Smooth muscle cell (in vitro differentiated cells): ENCODE measurements around the gene COL23A1. TPM values are rescaled to one million over a fixed set of nuclear protein-coding genes. Genes with fewer than 3 reads are reported as not detected.

Experiments used
- DNase-seq: peaks from one replicate; lab custom pipeline; 2025; ENCODE audit not compliant: unreplicated experiment; lab: John Stamatoyannopoulos, UW
- H2AFZ ChIP-seq: fragments of 200-600 bp; sonication (generic); 2 replicates; pipeline ENCODE4 v1.6.0; 2016; ENCODE audit warnings: antibody characterized with exemption, low read depth, mild to moderate bottlenecking
- H3F3A ChIP-seq: fragments of 200-600 bp; sonication (generic); 2 replicates; pipeline ENCODE4 v1.6.0; 2017; ENCODE audit warnings: antibody characterized with exemption, low read depth
- H3K27ac ChIP-seq: fragments of 200-600 bp; sonication (generic); 2 replicates; pipeline ENCODE4 v1.5.1; 2016; ENCODE audit warnings: low read depth, mild to moderate bottlenecking
- H3K27me3 ChIP-seq: fragments of 200-600 bp; sonication (generic); 2 replicates; pipeline ENCODE4 v1.6.1; 2016; ENCODE audit warnings: low read depth, mild to moderate bottlenecking
- H3K36me3 ChIP-seq: fragments of 200-600 bp; sonication (generic); 2 replicates; pipeline ENCODE4 v1.5.1; 2016; ENCODE audit warnings: low read depth
- H3K4me1 ChIP-seq: fragments of 200-600 bp; sonication (generic); 2 replicates; pipeline ENCODE4 v1.5.1; 2016; ENCODE audit warnings: low read depth
- H3K4me2 ChIP-seq: fragments of 200-600 bp; sonication (generic); 2 replicates; pipeline ENCODE4 v1.6.0; 2016; ENCODE audit warnings: mild to moderate bottlenecking
- H3K4me3 ChIP-seq: fragments of 200-600 bp; sonication (generic); 2 replicates; pipeline ENCODE4 v1.5.1; 2016; ENCODE audit warnings: mild to moderate bottlenecking
- H3K79me2 ChIP-seq: fragments of 200-600 bp; sonication (generic); 2 replicates; pipeline ENCODE4 v1.6.0; 2016; ENCODE audit warnings: low read depth, mild to moderate bottlenecking
- H3K9ac ChIP-seq: fragments of 200-600 bp; sonication (generic); 2 replicates; pipeline ENCODE4 v1.6.0; 2016; ENCODE audit warnings: low read depth
- H3K9me3 ChIP-seq: fragments of 200-600 bp; sonication (generic); replicated peaks from 2 replicates; pipeline ENCODE4 v1.5.1; 2016; ENCODE audit warnings: low read depth
- H4K20me1 ChIP-seq: fragments of 200-600 bp; sonication (generic); 2 replicates; pipeline ENCODE4 v1.6.0; 2016; ENCODE audit warnings: low read depth
- CTCF ChIP-seq: fragments of 200-600 bp; sonication (generic); IDR thresholded peaks from 2 replicates; pipeline ENCODE4 v1.5.1; 2017; ENCODE audit warnings: borderline replicate concordance, mild to moderate bottlenecking, antibody characterized with exemption; ENCODE audit not compliant: insufficient read depth, poor library complexity, severe bottlenecking
- WGBS: methylation state at CpG from one replicate; pipeline ENCODE4 v1.1.7; 2016; ENCODE audit warnings: low lambda C conversion rate; 5-methylcytosine and 5-hydroxymethylcytosine counted together
- polyA plus RNA-seq: library from polyadenylated mRNA; unstranded; fragments of >200 nt; fragmentation: Nextera tagmentation; extraction: Ambion mirVana; gene quantifications from 2 replicates; pipeline ENCODE4 v1.2.1, GENCODE V29; 2016
- total RNA-seq: library from RNA; depleted of rRNA; stranded (reverse); fragments of >200 nt; gene quantifications from 2 replicates; pipeline ENCODE4 v1.2.3, GENCODE V29; 2014

Gene COL23A1
- total and polyA plus RNA-seq, 2 experiments from 2014 or later, result 5.3 to 27.4 TPM

GRCh38 chr5:178605788-178606187 is 15.6 kb upstream of the COL23A1 start:
- Histone ChIP-seq H3K27me3 (no peaks in the 10 kb centered on the region), H3K4me2 (no peak overlapping the region), H3K9me3 (no peaks in the 10 kb centered on the region), H3K4me3 (no peak overlapping the region), H3K4me1 (no peaks in the 10 kb centered on the region), H3K36me3 (peaks cover 51% of the 10 kb centered on the region), H3F3A (no peaks in the 10 kb centered on the region), H3K79me2 (peaks cover 9% of the 10 kb centered on the region), H2AFZ (no peak overlapping the region), H3K27ac (no peak overlapping the region), H3K9ac (no peak overlapping the region), H4K20me1 (peaks cover 44% of the 10 kb centered on the region)
- no peak for DNase-seq
- TF ChIP-seq CTCF, result no peak
- 96% methylated on average over 3 of the region's 3 CpGs for WGBS

GRCh38 chr5:178602752-178603151 is 12.6 kb upstream of the COL23A1 start:
- H3K9ac ChIP-seq, result no peak overlapping the region

GRCh38 chr5:178595750-178596149 is 5.6 kb upstream of the COL23A1 start:
- Histone ChIP-seq H3K4me1 (no peaks in the 10 kb centered on the region), H3K27me3 (no peaks in the 10 kb centered on the region), H3K4me2 (no peak overlapping the region), H3F3A (peaks cover 6% of the 10 kb centered on the region), H3K9ac (no peak overlapping the region), H2AFZ (no peak overlapping the region), H4K20me1 (no peaks in the 10 kb centered on the region), H3K4me3 (no peak overlapping the region), H3K36me3 (peaks cover 12% of the 10 kb centered on the region), H3K27ac (no peak overlapping the region), H3K79me2 (no peaks in the 10 kb centered on the region), H3K9me3 (peaks cover 4% of the 10 kb centered on the region)
- DNase-seq, result no peak
- TF ChIP-seq CTCF, result no peak
- 95% methylated on average over 2 of the region's 2 CpGs for WGBS

More at GRCh38 chr5:178602752-178603151, 12.6 kb upstream of the COL23A1 start:
- no peaks in the 10 kb centered on the region for H3K4me1 ChIP-seq
- no peak for TF ChIP-seq CTCF
- 100% methylated on average over 2 of the region's 2 CpGs for WGBS
- H3K79me2 ChIP-seq, result no peaks in the 10 kb centered on the region
- H3K27ac ChIP-seq, result no peak overlapping the region
- no peak overlapping the region for H2AFZ ChIP-seq
- peaks cover 43% of the 10 kb centered on the region for H3K36me3 ChIP-seq
- H3F3A ChIP-seq, result no peaks in the 10 kb centered on the region
- no peak for DNase-seq
- peaks cover 19% of the 10 kb centered on the region for H4K20me1 ChIP-seq
- no peak overlapping the region for H3K4me2 ChIP-seq
- H3K27me3 ChIP-seq, result no peaks in the 10 kb centered on the region
- H3K9me3 ChIP-seq, result no peaks in the 10 kb centered on the region
- no peak overlapping the region for H3K4me3 ChIP-seq

DNA sequence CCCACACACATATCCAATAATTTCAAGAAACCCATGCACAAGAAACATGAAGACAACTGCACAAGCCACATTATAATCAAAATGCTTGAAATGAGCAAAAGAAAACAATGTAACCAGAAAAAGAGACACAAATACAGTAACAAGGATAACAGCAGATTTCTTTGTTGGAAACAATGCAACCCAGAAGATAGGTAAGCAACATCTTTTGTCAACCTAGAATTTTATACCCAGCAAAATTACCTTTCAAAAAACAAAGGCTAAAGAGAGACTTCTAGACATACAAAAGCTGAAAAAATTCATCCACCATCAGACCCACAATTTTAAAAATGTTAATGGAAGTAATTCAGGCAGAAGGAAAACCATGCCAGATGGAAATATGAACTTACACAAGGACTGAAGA is 5.0 kb upstream of the COL23A1 start:
- H3K79me2 ChIP-seq, result no peaks in the 10 kb centered on the region
- H3K36me3 ChIP-seq, result peaks cover 8% of the 10 kb centered on the region

More for the DNA sequence above, 5.0 kb upstream of the COL23A1 start:
- H3F3A ChIP-seq, result peaks cover 6% of the 10 kb centered on the region
- no peak for TF ChIP-seq CTCF
- peaks cover 4% of the 10 kb centered on the region for H3K9me3 ChIP-seq
- H2AFZ ChIP-seq, result no peak overlapping the region
- H3K4me1 ChIP-seq, result no peaks in the 10 kb centered on the region
- no peak for DNase-seq
- H3K27me3 ChIP-seq, result no peaks in the 10 kb centered on the region
- no peak overlapping the region for H3K4me3 ChIP-seq
- H3K4me2 ChIP-seq, result no peak overlapping the region
- H3K9ac ChIP-seq, result no peak overlapping the region
- H4K20me1 ChIP-seq, result no peaks in the 10 kb centered on the region
- no peak overlapping the region for H3K27ac ChIP-seq
